Uterus (tissue), 2 donors: ENCODE results near the gene RAPGEF2.

Source experiments
- CTCF ChIP-seq, 4 experiments: fragments of 200-600 bp in 2 of 4; fragments of 450-650 bp in 2 of 4; sonication (generic) in 2 of 4; IDR thresholded peaks; one replicate each; pipeline ENCODE4 v1.5.1; 2016 to 2019; ENCODE audit warnings: antibody characterized with exemption in 4 of 4, mild to moderate bottlenecking in 2 of 4, moderate library complexity in 1 of 4
- POLR2A ChIP-seq, 2 donors: fragments of 450-650 bp; IDR thresholded peaks; one replicate each; pipeline ENCODE4 v1.6.1; 2016; ENCODE audit warnings: antibody characterized with exemption in 2 of 2, mild to moderate bottlenecking in 1 of 2, moderate library complexity in 1 of 2

GRCh38 chr4:159070742-159071141 lies 32.1 kb upstream of the RAPGEF2 start:
- TF ChIP-seq CTCF (IDR thresholded peaks at IDR 0.05) (no peak), POLR2A (IDR thresholded peaks at IDR 0.05) (no peak)
